OCI-LY7 (cell line): ENCODE data around the gene ALK. TPM values are rescaled to one million over a fixed set of nuclear protein-coding genes. Genes with fewer than 3 reads are reported as not detected.

Experiments used
- BruUV-seq: library from RNA; stranded (reverse); fragments of 400-500 nt; replicated peaks from 2 replicates; lab custom pipeline; 2021; lab: Mats Ljungman, UMichigan
- CTCF ChIA-PET: fragments of 300-600 bp; sonication (Branson Sonifier 250); formaldehyde crosslinking; loops from one replicate; lab custom pipeline; 2022; ENCODE audit warnings: antibody characterized with exemption; ENCODE audit not compliant: unreplicated experiment; lab: Charles Lee
- POLR2A ChIA-PET: fragments of 300-600 bp; sonication (Branson Sonifier 250); formaldehyde crosslinking; loops from one replicate; lab custom pipeline; 2022; ENCODE audit warnings: antibody characterized with exemption; lab: Charles Lee
- DNase-seq: peaks from one replicate; pipeline ENCODE4 v3.0.0-alpha.2; 2015; ENCODE audit warnings: low spot score
- H2AFZ ChIP-seq: fragments of 200-600 bp; sonication (generic), shearing (Covaris generic); 2 replicates; pipeline ENCODE4 v1.6.1; 2014; ENCODE audit warnings: mild to moderate bottlenecking, antibody characterized with exemption, low read length, moderate library complexity
- H3K27ac ChIP-seq: fragments of 200-600 bp; sonication (generic); 2 replicates; pipeline ENCODE4 v1.5.1; 2014; ENCODE audit warnings: mixed run types, low read depth, mild to moderate bottlenecking, moderate library complexity, low read length, inconsistent platforms; ENCODE audit not compliant: poor library complexity, severe bottlenecking
- H3K36me3 ChIP-seq: fragments of 200-600 bp; sonication (generic); 2 replicates; pipeline ENCODE4 v1.6.1; 2014; ENCODE audit warnings: mild to moderate bottlenecking, antibody characterized with exemption, low read length, moderate library complexity, mixed read lengths; ENCODE audit not compliant: insufficient read depth
- H3K4me1 ChIP-seq: fragments of 200-600 bp; sonication (generic); 2 replicates; pipeline ENCODE4 v1.5.1; 2014; ENCODE audit warnings: mild to moderate bottlenecking, low read length; ENCODE audit not compliant: insufficient read depth, poor library complexity, severe bottlenecking
- H3K4me2 ChIP-seq: fragments of 200-600 bp; sonication (generic); 2 replicates; pipeline ENCODE4 v1.6.1; 2014; ENCODE audit warnings: mild to moderate bottlenecking, low read length
- H3K4me3 ChIP-seq: fragments of 200-600 bp; sonication (generic); 2 replicates; pipeline ENCODE4 v1.5.1; 2014; ENCODE audit warnings: mild to moderate bottlenecking, low read depth, low read length; ENCODE audit not compliant: poor library complexity, severe bottlenecking
- H3K79me2 ChIP-seq: fragments of 200-600 bp; sonication (generic); 2 replicates; pipeline ENCODE4 v1.6.1; 2016; ENCODE audit warnings: low read depth, mild to moderate bottlenecking, low read length, moderate library complexity, mixed read lengths; ENCODE audit not compliant: insufficient read depth
- H3K9me2 ChIP-seq: fragments of 200-600 bp; sonication (generic); 2 replicates; pipeline ENCODE4 v1.6.1; 2016; ENCODE audit warnings: mild to moderate bottlenecking, low read length, mixed read lengths; ENCODE audit not compliant: insufficient read depth
- H3K9me3 ChIP-seq: fragments of 200-600 bp; sonication (generic); 2 replicates; pipeline ENCODE4 v1.6.1; 2014; ENCODE audit warnings: mild to moderate bottlenecking, mixed run types, low read length, mixed read lengths
- H4K20me1 ChIP-seq: fragments of 200-600 bp; sonication (generic); 2 replicates; pipeline ENCODE4 v1.6.1; 2014; ENCODE audit warnings: mild to moderate bottlenecking, antibody characterized with exemption, low read length, moderate library complexity, mixed read lengths; ENCODE audit not compliant: insufficient read depth
- CTCF ChIP-seq: fragments of 200-600 bp; sonication (generic); conservative IDR thresholded peaks from 2 replicates; pipeline ENCODE4 v1.5.1; 2014; ENCODE audit warnings: mild to moderate bottlenecking, antibody characterized with exemption, low read length, moderate library complexity, mixed read lengths
- EZH2phosphoT487 ChIP-seq: fragments of 200-600 bp; sonication (generic); IDR thresholded peaks from 2 replicates; pipeline ENCODE4 v1.6.1; 2018; ENCODE audit warnings: low read depth, borderline replicate concordance, mild to moderate bottlenecking, mixed run types, antibody characterized with exemption, low read length, moderate library complexity, mixed read lengths
- intact Hi-C: fragments of 100-400 bp; cut with micrococcal nuclease; formaldehyde crosslinking; loops from one replicate; pipeline ENCODE4 v1.10.0; 2022; ENCODE audit not compliant: unreplicated experiment
- total RNA-seq, 2 experiments: library from RNA; depleted of rRNA in 1 of 2; stranded (reverse); fragments of >200 nt in 1 of 2; shearing (Covaris generic) in 1 of 2; gene quantifications; 2 replicates each; pipeline ENCODE4 v1.2.3, GENCODE V29; 2014 to 2022

Gene ALK
- total RNA-seq, 2 experiments from 2014 or later = 0.09 TPM; not detected in 1

- no peak overlapping the region for H3K4me3 ChIP-seq
- no peak for TF ChIP-seq EZH2phosphoT487
- no peak for TF ChIP-seq CTCF
These were observed 531.2 kb downstream of the ALK start for GRCh38 chr2:29390136-29390535.

GRCh38 chr2:29389686-29390085, 531.7 kb downstream of the ALK start:
- POLR2A ChIA-PET = no interaction called here
- Histone ChIP-seq H3K4me2 (no peak overlapping the region), H3K4me3 (no peak overlapping the region), H2AFZ (no peak overlapping the region), H3K4me1 (no peaks in the 10 kb centered on the region), H3K79me2 (no peaks in the 10 kb centered on the region), H4K20me1 (no peaks in the 10 kb centered on the region), H3K9me3 (no peaks in the 10 kb centered on the region), H3K36me3 (no peaks in the 10 kb centered on the region), H3K9me2 (no peaks in the 10 kb centered on the region), H3K27ac (no peak overlapping the region)
- intact Hi-C loops = no loop called here
- BruUV-seq = no TSS peak
- CTCF ChIA-PET = no interaction called here
- DNase-seq = no peak
- no peak for TF ChIP-seq EZH2phosphoT487
- TF ChIP-seq CTCF = no peak

More at GRCh38 chr2:29390136-29390535, 531.2 kb downstream of the ALK start:
- no peak for DNase-seq
- Histone ChIP-seq H3K9me2 (no peaks in the 10 kb centered on the region), H3K9me3 (no peaks in the 10 kb centered on the region), H3K4me2 (no peak overlapping the region), H3K36me3 (no peaks in the 10 kb centered on the region), H3K4me1 (no peaks in the 10 kb centered on the region), H3K27ac (no peak overlapping the region), H2AFZ (no peak overlapping the region), H3K79me2 (no peaks in the 10 kb centered on the region), H4K20me1 (no peaks in the 10 kb centered on the region)
- intact Hi-C loops = no loop called here
- ChIA-PET CTCF (no interaction called here), POLR2A (no interaction called here)
- BruUV-seq = no TSS peak

- Histone ChIP-seq H3K4me1 (no peaks in the 10 kb centered on the region), H3K4me2 (no peak overlapping the region), H3K9me3 (no peaks in the 10 kb centered on the region), H3K79me2 (no peaks in the 10 kb centered on the region), H2AFZ (no peak overlapping the region), H3K27ac (no peak overlapping the region), H3K36me3 (no peaks in the 10 kb centered on the region), H4K20me1 (no peaks in the 10 kb centered on the region), H3K4me3 (no peak overlapping the region), H3K9me2 (no peaks in the 10 kb centered on the region)
- TF ChIP-seq CTCF (no peak), EZH2phosphoT487 (no peak)
- POLR2A ChIA-PET = no interaction called here
- CTCF ChIA-PET = no interaction called here
- no peak for DNase-seq
- intact Hi-C loops = no loop called here
- BruUV-seq = no TSS peak
These were observed 533.3 kb downstream of the ALK start for GRCh38 chr2:29388071-29388470.
